ENCODE results near the gene RALGDS. TPM values are rescaled to one million over a fixed set of nuclear protein-coding genes. Genes with fewer than 3 reads are reported as not detected.

Gene RALGDS
- total and polyA plus RNA-seq, 2 experiments from 2014 or later, result 8.6 to 20.3 TPM

GRCh38 chr9:133050142-133050541 is 70.9 kb downstream of the RALGDS start (continued):
- TF ChIP-seq ZNF331 (CRISPR knock-in tag; IDR thresholded peaks at IDR 0.05; ENCODE audit: low read depth) (no peak), ZNF462 (CRISPR knock-in tag; IDR thresholded peaks at IDR 0.05) (no peak)

- H3K27me3 Mint-ChIP-seq (ENCODE audit: insufficient read depth, low read depth, poor library complexity), result peaks cover 7% of the 10 kb centered on the region
- no peaks in the 10 kb centered on the region for H3K4me1 ChIP-seq (ENCODE audit: insufficient read depth)
- H3K4me3 Mint-ChIP-seq, result no peak overlapping the region
- H3K4me2 ChIP-seq, result no peak overlapping the region
- no peaks in the 10 kb centered on the region; the same call in 2 of the 3 replicates for H3K4me1 Mint-ChIP-seq
- peaks cover 4% of the 10 kb centered on the region; the same call in 1 of the 2 replicates for H3K36me3 ChIP-seq (ENCODE audit: insufficient read depth)
- 0 out of 2 replicates have a peak, but pooled peaks cover 4% of the 10 kb centered on the region for H3K79me2 ChIP-seq (replicated peaks; ENCODE audit: insufficient read depth)
- H3K27ac ChIP-seq (ENCODE audit: low read depth), result no peak overlapping the region
- H4K20me1 ChIP-seq (replicated peaks; ENCODE audit: insufficient read depth), result peaks cover 5% of the 10 kb centered on the region; the same call in 1 of the 2 replicates
- H3K36me3 Mint-ChIP-seq (ENCODE audit: low read depth), result peaks cover 67% of the 10 kb centered on the region
- H3K4me3 ChIP-seq, result no peak overlapping the region
- no peaks in the 10 kb centered on the region for H3F3A ChIP-seq (replicated peaks; ENCODE audit: low read depth)
- no peak overlapping the region for H2AFZ ChIP-seq
- H3K27ac Mint-ChIP-seq, result no peak overlapping the region
- no peaks in the 10 kb centered on the region for H3K27me3 ChIP-seq (ENCODE audit: insufficient read depth)
- DNase-seq (ENCODE audit: low spot score) (no peak), ATAC-seq (no peak)
- H3K9me2 ChIP-seq (ENCODE audit: insufficient read depth), result no peaks in the 10 kb centered on the region
- H3K9me3 Mint-ChIP-seq, result no peaks in the 10 kb centered on the region
- TF ChIP-seq EZH2phosphoT487 (IDR thresholded peaks at IDR 0.05; ENCODE audit: unreplicated experiment) (no peak), POLR2AphosphoS5 (IDR thresholded peaks at IDR 0.05; ENCODE audit: low read depth) (no peak), CREB1 (CRISPR knock-in tag; IDR thresholded peaks at IDR 0.05; ENCODE audit: low read depth) (no peak), ZNF462 (CRISPR knock-in tag; IDR thresholded peaks at IDR 0.05) (no peak), ETS1 (IDR thresholded peaks at IDR 0.05) (no peak), EZH2 (IDR thresholded peaks at IDR 0.05; ENCODE audit: low read depth, unreplicated experiment) (no peak)
Observed at GRCh38 chr9:133049043-133049442, 72.0 kb downstream of the RALGDS start.
